ENCODE measurements around the gene ERC2. TPM values are rescaled to one million over a fixed set of nuclear protein-coding genes. Genes with fewer than 3 reads are reported as not detected.

ERC2 gene
- total and polyA plus RNA-seq, 2 of the 8 experiments (the other 6 are each of a cell fraction or from before 2014, with no cell fraction given): 16.4 to 22.8 TPM

GRCh38 chr3:55487381-55488241, 980.7 kb downstream of the ERC2 start (continued):
- TF ChIP-seq SIN3A (conservative IDR thresholded peaks at IDR 0.05 in 1 of 2, IDR thresholded peaks at IDR 0.05 in 1 of 2; ENCODE audit: low read depth in 1 of 2, low read length in 2 of 2) (no peak; a peak in 1 of 4 replicates), RXRA (IDR thresholded peaks at IDR 0.05; ENCODE audit: insufficient read depth, low read depth, low read length) (no peak), USF2 (IDR thresholded peaks at IDR 0.05; ENCODE audit: low read length) (no peak), EZH2 (IDR thresholded peaks at IDR 0.05; ENCODE audit: low read depth, low read length, severe bottlenecking) (peak; percentile 75), ASH2L (IDR thresholded peaks at IDR 0.05; ENCODE audit: low read length) (no peak), SIRT6 (IDR thresholded peaks at IDR 0.05; ENCODE audit: low read length) (no peak), CTCF (IDR thresholded peaks at IDR 0.05; ENCODE audit: control extremely low read depth in 1 of 3, insufficient read depth in 1 of 3, low read depth in 1 of 3, low read length in 3 of 3) (no peak), JUND (IDR thresholded peaks at IDR 0.05; ENCODE audit: low read length) (no peak), TBP (IDR thresholded peaks at IDR 0.05; ENCODE audit: low read depth, low read length) (peak; percentile 23; the same call in 1 of the 2 replicates)

Measured in H1 (cell line).